WTC11 (cell line): ENCODE results near the gene KCNMB4. TPM values are rescaled to one million over a fixed set of nuclear protein-coding genes. Genes with fewer than 3 reads are reported as not detected.

Source experiments
- ATAC-seq: fragments of 200-7000 bp; cut with Tn5 transposase; 2 replicates; pipeline ENCODE4 v1.10.0; 2021; ENCODE audit warnings: mild to moderate bottlenecking, moderate library complexity
- CTCF ChIA-PET: fragments of 300-600 bp; sonication (Branson Sonifier 250); formaldehyde crosslinking; loops from one replicate; lab custom pipeline; 2021; ENCODE audit warnings: antibody characterized with exemption; lab: Charles Lee
- POLR2A ChIA-PET: fragments of 350-600 bp; sonication (Branson Sonifier 250); formaldehyde crosslinking; loops from one replicate; lab custom pipeline; 2021; ENCODE audit warnings: antibody characterized with exemption; lab: Charles Lee
- DNase-seq: peaks from one replicate; pipeline ENCODE4 v3.0.0; 2021; ENCODE audit warnings: low spot score
- H3K27ac Mint-ChIP-seq: 2 replicates; pipeline ENCODE4 v1.8.0; 2021; ENCODE audit warnings: mixed read lengths
- H3K27me3 Mint-ChIP-seq: 2 replicates; pipeline ENCODE4 v1.8.0; 2021; ENCODE audit warnings: low read depth, mild to moderate bottlenecking, moderate library complexity, mixed read lengths
- H3K36me3 Mint-ChIP-seq: 2 replicates; pipeline ENCODE4 v1.8.0; 2021; ENCODE audit warnings: mixed read lengths
- H3K4me1 Mint-ChIP-seq: 2 replicates; pipeline ENCODE4 v1.8.0; 2022; ENCODE audit warnings: mixed read lengths
- H3K4me3 Mint-ChIP-seq: 2 replicates; pipeline ENCODE4 v1.8.0; 2021; ENCODE audit warnings: mild to moderate bottlenecking, moderate library complexity, mixed read lengths
- H3K9me3 Mint-ChIP-seq: 2 replicates; pipeline ENCODE4 v1.8.0; 2021; ENCODE audit warnings: mixed read lengths
- AR ChIP-seq: fragments of 250-450 bp; sonication (Bioruptor Pico); IDR thresholded peaks from 2 replicates; pipeline ENCODE4 v1.9.0; 2021; ENCODE audit warnings: mild to moderate bottlenecking
- E2F1 ChIP-seq: sonication (generic); formaldehyde crosslinking; IDR thresholded peaks from 2 replicates; pipeline ENCODE4 v1.8.0; 2022; ENCODE audit warnings: mild to moderate bottlenecking, missing genetic modification reagents
- EMX1 ChIP-seq: fragments of 250-450 bp; sonication (Bioruptor Pico); IDR thresholded peaks from 2 replicates; pipeline ENCODE4 v1.8.0; 2021; ENCODE audit warnings: mild to moderate bottlenecking
- FOXK1 ChIP-seq: sonication (generic); formaldehyde crosslinking; IDR thresholded peaks from 2 replicates; pipeline ENCODE4 v1.8.0; 2022; ENCODE audit warnings: mild to moderate bottlenecking, moderate library complexity, missing genetic modification reagents
- HMGA2 ChIP-seq: fragments of 250-450 bp; sonication (Bioruptor Pico); IDR thresholded peaks from 2 replicates; pipeline ENCODE4 v1.4.0; 2021; ENCODE audit warnings: mild to moderate bottlenecking, moderate library complexity
- IRF1 ChIP-seq: sonication (generic); formaldehyde crosslinking; IDR thresholded peaks from 2 replicates; pipeline ENCODE4 v1.8.0; 2023; ENCODE audit warnings: missing genetic modification reagents
- MLX ChIP-seq: sonication (generic); formaldehyde crosslinking; IDR thresholded peaks from 2 replicates; pipeline ENCODE4 v1.8.1; 2023; ENCODE audit warnings: mild to moderate bottlenecking, missing genetic modification reagents, moderate library complexity
- NFE2L1 ChIP-seq: sonication (generic); formaldehyde crosslinking; IDR thresholded peaks from 2 replicates; pipeline ENCODE4 v1.8.1; 2023; ENCODE audit warnings: missing genetic modification reagents
- NR1H2 ChIP-seq: sonication (generic); formaldehyde crosslinking; IDR thresholded peaks from 2 replicates; pipeline ENCODE4 v1.9.0; 2021; ENCODE audit warnings: mild to moderate bottlenecking, moderate library complexity, missing genetic modification reagents
- NR3C1 ChIP-seq: sonication (generic); formaldehyde crosslinking; conservative IDR thresholded peaks from 2 replicates; pipeline ENCODE4 v1.8.1; 2023; ENCODE audit warnings: low read depth, mild to moderate bottlenecking, missing genetic modification reagents
- TCF7 ChIP-seq: sonication (generic); formaldehyde crosslinking; IDR thresholded peaks from 2 replicates; pipeline ENCODE4 v1.8.0; 2022; ENCODE audit warnings: mild to moderate bottlenecking, low read depth, missing genetic modification reagents, moderate library complexity
- TEAD4 ChIP-seq: sonication (generic); formaldehyde crosslinking; IDR thresholded peaks from 2 replicates; pipeline ENCODE4 v1.8.0; 2022; ENCODE audit warnings: mild to moderate bottlenecking, missing genetic modification reagents
- ZBTB43 ChIP-seq: sonication (generic); formaldehyde crosslinking; IDR thresholded peaks from 2 replicates; pipeline ENCODE4 v1.8.1; 2023; ENCODE audit warnings: mild to moderate bottlenecking, missing genetic modification reagents
- ZNF281 ChIP-seq: sonication (generic); formaldehyde crosslinking; IDR thresholded peaks from 2 replicates; pipeline ENCODE4 v1.8.0; 2023; ENCODE audit warnings: mild to moderate bottlenecking, missing genetic modification reagents
- ZNF396 ChIP-seq: fragments of 250-450 bp; sonication (Bioruptor Pico); IDR thresholded peaks from 2 replicates; pipeline ENCODE4 v1.8.0; 2021; ENCODE audit warnings: mild to moderate bottlenecking, moderate library complexity, borderline replicate concordance
- ZNF423 ChIP-seq: fragments of 250-450 bp; sonication (Bioruptor Pico); IDR thresholded peaks from 2 replicates; pipeline ENCODE4 v2.1.2; 2022; ENCODE audit warnings: mild to moderate bottlenecking, moderate library complexity
- ZNF512 ChIP-seq: sonication (generic); formaldehyde crosslinking; IDR thresholded peaks from 2 replicates; pipeline ENCODE4 v1.8.1; 2022; ENCODE audit warnings: missing genetic modification reagents, borderline replicate concordance
- total RNA-seq: library from RNA; stranded (reverse); gene quantifications from 3 replicates; pipeline ENCODE4 v1.2.3, GENCODE V29; 2021

The KCNMB4 gene
- total RNA-seq, 1 experiment from 2014 or later, result 23.3 TPM

GRCh38 chr12:70338531-70338930, 27.6 kb upstream of the KCNMB4 start:
- POLR2A ChIA-PET, result no interaction called here

GRCh38 chr12:70351076-70351475, 15.0 kb upstream of the KCNMB4 start:
- CTCF ChIA-PET, result no interaction called here
- ATAC-seq, result no peak
- no peak for TF ChIP-seq ZNF423 (CRISPR knock-in tag)
- no peak for TF ChIP-seq FOXK1
- TF ChIP-seq NFE2L1 (CRISPR knock-in tag), result no peak
- no peak for TF ChIP-seq TCF7 (CRISPR knock-in tag)
- no peak for TF ChIP-seq NR3C1 (CRISPR knock-in tag)
- TF ChIP-seq HMGA2 (CRISPR knock-in tag), result no peak
- no peak for TF ChIP-seq MLX (CRISPR knock-in tag)
- TF ChIP-seq IRF1 (CRISPR knock-in tag), result no peak
- TF ChIP-seq ZNF512 (CRISPR knock-in tag), result no peak
- no peak for TF ChIP-seq NR1H2
- no peak for TF ChIP-seq TEAD4

More at GRCh38 chr12:70338531-70338930, 27.6 kb upstream of the KCNMB4 start:
- Mint-ChIP-seq H3K9me3 (no peaks in the 10 kb centered on the region), H3K36me3 (peaks cover 49% of the 10 kb centered on the region), H3K4me3 (no peak overlapping the region), H3K27ac (no peak overlapping the region), H3K4me1 (peaks cover 17% of the 10 kb centered on the region), H3K27me3 (no peaks in the 10 kb centered on the region)
- CTCF ChIA-PET, result no interaction called here
- no peak for TF ChIP-seq E2F1
- TF ChIP-seq ZBTB43 (CRISPR knock-in tag), result no peak
- TF ChIP-seq ZNF281 (CRISPR knock-in tag), result no peak
- no peak for TF ChIP-seq EMX1
- no peak for TF ChIP-seq AR
- no peak for TF ChIP-seq ZNF396
- DNase-seq (no peak), ATAC-seq (no peak)

More at GRCh38 chr12:70351076-70351475, 15.0 kb upstream of the KCNMB4 start:
- POLR2A ChIA-PET, result no interaction called here
- Mint-ChIP-seq H3K27ac (no peak overlapping the region), H3K27me3 (no peaks in the 10 kb centered on the region), H3K4me3 (no peak overlapping the region), H3K36me3 (peaks cover 28% of the 10 kb centered on the region), H3K4me1 (no peaks in the 10 kb centered on the region), H3K9me3 (no peaks in the 10 kb centered on the region)
- DNase-seq, result no peak
